HUDEP-2 (cell line): Measurements from ENCODE around the gene TUBA4A.

ENCODE experiments used
- DNase-seq, 76 experiments: peaks; one replicate each; lab custom pipeline; 2025; ENCODE audit not compliant: unreplicated experiment in 76 of 76; lab: John Stamatoyannopoulos, UW

Gene TUBA4A

GRCh38 chr2:219253753-219254589 is at the start of gene TUBA4A:
Gene TUBA4A, minus strand, starts transcription at chr2:219253918. Its CDS starts 60 bp downstream, at chr2:219253858.
- DNase-seq, result peak in 74 of 76 experiments; percentile 4 to 85 (median 66)

GRCh38 chr2:219302412-219302968 is 48.8 kb upstream of the TUBA4A start:
- no peak for DNase-seq

DNA sequence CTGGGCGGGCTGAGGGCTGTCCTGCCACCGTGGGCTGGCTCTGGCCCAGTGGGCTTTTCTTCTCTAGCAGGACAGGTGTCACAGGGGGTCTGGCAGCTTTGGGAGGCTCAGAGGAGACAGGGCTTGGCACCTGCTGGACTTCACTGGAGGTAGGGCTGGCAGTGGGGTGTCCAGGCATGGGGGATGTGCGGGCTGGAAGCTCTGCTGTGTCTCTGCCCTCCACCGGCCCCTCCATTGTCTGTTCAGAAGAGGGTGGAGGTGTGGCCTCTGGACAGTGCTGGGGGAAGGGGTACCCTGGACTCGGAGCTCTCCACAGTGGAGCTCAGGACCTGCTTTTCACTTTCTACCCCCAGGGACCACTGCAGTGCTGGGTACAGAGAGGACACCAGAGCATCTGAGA is 46.3 kb upstream of the TUBA4A start:
- no peak for DNase-seq

DNA sequence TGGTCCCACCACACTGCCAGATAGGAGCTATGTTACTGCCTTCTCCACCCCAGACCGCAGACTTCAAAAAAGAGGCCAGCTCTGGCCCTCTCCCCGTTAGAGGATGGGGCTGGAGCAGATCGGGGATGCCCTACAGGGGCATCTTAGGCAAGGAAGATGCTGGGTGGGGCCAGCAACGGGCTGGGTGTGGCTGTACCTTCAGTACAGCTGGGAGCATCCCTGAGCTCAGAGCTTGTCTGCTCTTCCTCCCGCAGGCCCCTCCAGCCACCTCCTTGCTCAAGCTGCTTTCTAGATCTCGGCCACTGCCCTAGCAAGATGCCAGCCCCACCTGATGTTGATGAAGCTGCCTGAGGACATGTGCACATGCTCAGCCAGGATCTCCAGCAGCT is 45.6 kb upstream of the TUBA4A start:
- no peak for DNase-seq

GRCh38 chr2:219298759-219299371 is 45.1 kb upstream of the TUBA4A start:
- DNase-seq, result peak in 71 of 76 experiments; percentile 11 to 90 (median 70)

GRCh38 chr2:219297766-219298456 is 44.2 kb upstream of the TUBA4A start:
- peak in 1 of 76 experiments; percentile 3 for DNase-seq

DNA sequence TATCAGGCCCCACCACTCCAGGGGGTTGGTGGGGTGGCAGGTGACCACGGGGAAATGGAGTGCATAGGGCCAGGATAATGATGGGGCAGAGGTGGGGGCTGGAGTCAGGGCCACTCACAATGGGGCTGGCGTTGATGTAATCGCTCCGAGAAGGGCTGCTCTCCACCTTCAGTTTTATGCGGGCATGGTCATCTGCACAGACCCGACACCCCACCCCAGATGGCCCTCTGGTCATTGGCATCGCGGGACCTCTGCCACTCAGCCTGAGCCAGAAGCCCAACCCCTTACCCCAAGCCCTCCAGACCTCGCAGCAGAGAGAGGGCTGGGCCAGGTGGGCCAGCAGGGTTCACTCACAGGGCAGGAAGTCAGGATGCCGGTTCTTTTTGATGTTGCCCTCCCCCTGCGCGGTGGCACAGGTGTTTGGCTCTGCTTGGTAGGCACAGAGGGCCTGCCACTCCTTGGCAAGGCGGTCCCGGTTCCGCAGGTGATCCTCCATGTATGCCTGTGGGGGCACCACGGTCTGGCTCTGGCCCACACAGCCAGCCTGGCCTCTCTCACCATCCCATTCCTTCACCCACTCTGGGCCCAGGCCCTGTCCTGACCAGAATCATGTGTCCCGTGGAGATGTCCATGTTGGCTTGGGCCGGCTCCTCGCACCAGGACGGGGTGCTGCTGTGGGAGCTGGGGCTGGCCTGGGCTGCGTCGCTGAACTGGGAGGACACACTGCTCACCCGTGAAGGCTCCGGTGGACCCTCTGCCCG is 43.1 kb upstream of the TUBA4A start:
- DNase-seq, result no peak

DNA sequence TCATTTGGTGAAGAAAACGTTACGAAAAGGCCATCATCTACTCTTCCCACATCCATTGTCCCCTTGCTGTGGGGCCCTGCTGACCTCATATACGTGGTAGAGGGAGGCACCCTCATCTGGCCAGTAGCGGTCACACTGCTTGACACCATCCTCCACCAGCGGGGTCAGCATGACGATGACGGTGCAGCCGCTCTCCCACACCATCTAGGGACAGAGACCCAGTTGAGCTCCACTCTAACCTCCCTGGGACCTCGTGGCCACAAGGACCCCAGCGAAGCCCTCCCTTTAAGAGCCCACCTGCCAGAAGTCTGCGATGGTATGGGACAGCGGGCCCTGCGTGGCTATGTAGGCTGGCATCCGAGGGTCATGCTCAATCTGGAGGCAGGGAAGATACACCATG is 42.4 kb upstream of the TUBA4A start:
- no peak for DNase-seq

GRCh38 chr2:219294356-219295351 is 40.9 kb upstream of the TUBA4A start:
- DNase-seq, result peak in 72 of 76 experiments; percentile 12 to 84 (median 69)

- no peak for DNase-seq
Observed at GRCh38 chr2:219293736-219294231, 40.1 kb upstream of the TUBA4A start.

DNA sequence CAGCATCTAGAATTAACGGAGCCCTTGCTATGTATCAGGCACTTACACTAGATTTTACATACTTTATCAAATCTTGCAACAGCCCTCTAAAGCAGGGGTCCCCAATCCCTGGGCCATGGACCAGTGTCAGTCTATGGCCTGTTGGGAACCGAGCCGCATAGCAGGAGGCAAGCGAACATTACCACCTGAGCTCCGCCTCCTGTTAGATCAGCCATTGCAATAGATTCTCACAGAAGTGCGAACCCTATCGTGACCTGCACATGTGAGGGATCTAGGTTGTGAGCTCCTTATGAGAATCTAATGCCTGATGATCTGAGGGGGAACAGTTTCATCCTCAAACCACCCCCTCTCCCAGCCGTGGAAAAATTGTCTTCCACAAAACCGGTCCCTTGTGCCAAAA is 38.9 kb upstream of the TUBA4A start:
- no peak for DNase-seq

- no peak for DNase-seq
Observed at GRCh38 chr2:219291910-219292490, 38.3 kb upstream of the TUBA4A start.

- no peak for DNase-seq
Observed at GRCh38 chr2:219291394-219291793, 37.7 kb upstream of the TUBA4A start.

- no peak for DNase-seq
Observed at GRCh38 chr2:219290381-219291171, 36.9 kb upstream of the TUBA4A start.

DNA sequence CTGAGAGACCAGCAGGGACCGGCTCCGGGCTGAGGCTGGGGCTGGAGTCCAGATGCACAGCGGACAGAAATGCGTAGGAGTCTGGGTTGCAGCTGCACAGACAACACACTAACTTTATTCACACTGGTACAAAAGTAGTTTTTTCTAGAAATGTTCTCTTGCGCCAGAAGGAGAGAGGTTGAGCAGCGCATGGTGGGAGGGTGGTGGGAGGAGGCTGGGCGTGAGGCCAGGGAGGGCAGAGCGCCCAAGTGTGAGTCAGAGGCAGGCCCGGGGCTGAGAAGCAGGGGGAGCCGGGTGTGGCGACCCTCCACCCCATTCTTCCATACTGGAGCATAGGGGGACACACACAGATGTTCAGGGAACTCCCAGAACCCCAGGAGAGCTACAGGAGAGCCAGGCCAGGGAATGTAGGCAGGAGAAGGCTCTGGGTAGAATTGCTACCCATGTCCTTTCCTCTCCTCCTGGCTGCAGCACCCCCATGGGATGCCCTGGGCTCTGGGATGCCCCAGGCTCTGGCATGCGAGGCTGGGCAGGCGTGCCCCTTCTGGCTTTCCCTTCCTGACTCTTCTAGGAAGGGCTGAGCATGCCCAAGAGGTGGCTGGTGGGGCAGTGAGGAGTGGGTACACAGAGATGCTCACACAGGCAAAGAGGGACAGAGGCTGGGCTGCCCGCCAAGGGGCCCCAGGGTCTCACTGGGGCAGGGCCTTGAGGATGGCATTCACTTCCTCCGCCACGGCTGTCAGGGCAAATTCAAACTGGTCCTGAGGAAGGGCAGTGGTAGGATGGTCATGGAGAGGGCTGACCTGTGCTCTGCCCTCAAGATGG is 36.0 kb upstream of the TUBA4A start:
- DNase-seq, result peak in 73 of 76 experiments; percentile 8 to 93 (median 76)

DNA sequence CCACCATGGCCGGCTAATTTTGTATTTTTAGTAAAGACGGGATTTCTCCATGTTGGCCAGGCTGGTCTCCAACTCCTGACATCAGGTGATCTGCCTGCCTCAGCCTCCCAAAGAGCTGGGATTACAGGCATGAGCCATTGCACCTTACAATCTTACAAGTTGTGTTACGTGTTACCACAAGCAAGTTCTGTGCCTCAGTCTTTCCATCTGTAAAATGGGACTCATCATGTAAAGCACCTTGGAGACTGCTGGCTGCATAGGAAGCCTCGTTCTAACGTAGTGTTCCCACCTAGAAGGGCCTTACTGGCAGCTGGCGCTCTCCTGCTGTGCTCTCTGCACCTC is 35.4 kb upstream of the TUBA4A start:
- no peak for DNase-seq
